Right lobe of liver (tissue), 6 donors: ENCODE results near the gene HAUS6. TPM values are rescaled to one million over a fixed set of nuclear protein-coding genes. Genes with fewer than 3 reads are reported as not detected.
"Not testable (repeated sequence)": the region's sequence is repeated elsewhere in the genome, so short reads cannot be mapped to it uniquely, and the experiment has no call there.

Experiments used
- ATAC-seq, 4 donors: fragments of 200-7000 bp; cut with Tn5 transposase; one replicate each; pipeline ENCODE4 v1.9.1; 2020; ENCODE audit warnings: mild to moderate bottlenecking in 4 of 4, moderate library complexity in 4 of 4
- DNase-seq, 3 donors: peaks; one replicate each; pipeline ENCODE4 v3.0.0-alpha.2; 2020
- H3K27ac ChIP-seq, 3 donors: fragments of 200-600 bp; one replicate each; pipeline ENCODE4 v1.8.0; 2022
- H3K27me3 ChIP-seq, 2 donors: fragments of 200-600 bp; one replicate each; pipeline ENCODE4 v1.8.0; 2022
- H3K36me3 ChIP-seq, 4 donors: fragments of 200-600 bp; sonication (generic) in 1 of 4; one replicate each; pipeline versions ENCODE4 v1.5.1 to v1.8.0; 2017 to 2022; ENCODE audit warnings: control low read depth in 1 of 4
- H3K4me1 ChIP-seq, 4 donors: fragments of 200-600 bp; sonication (generic) in 1 of 4; one replicate each; pipeline versions ENCODE4 v1.5.1 to v1.8.0; 2017 to 2022; ENCODE audit warnings: control low read depth in 1 of 4
- H3K4me3 ChIP-seq, 3 donors: fragments of 200-600 bp; one replicate each; pipeline ENCODE4 v1.8.0; 2022
- H3K9me3 ChIP-seq, 4 donors: fragments of 200-600 bp; sonication (generic) in 1 of 4; one replicate each; pipeline versions ENCODE4 v1.5.1 to v1.8.0; 2017 to 2022; ENCODE audit warnings: control low read depth in 1 of 4
- CTCF ChIP-seq, 4 donors: fragments of 200-600 bp in 3 of 4; fragments of 450-650 bp in 1 of 4; IDR thresholded peaks; one replicate each; pipeline versions ENCODE4 v1.5.1 to v1.8.0; 2016 to 2022; ENCODE audit warnings: antibody characterized with exemption in 4 of 4, mild to moderate bottlenecking in 2 of 4
- POLR2A ChIP-seq: fragments of 450-650 bp; IDR thresholded peaks from one replicate; pipeline ENCODE4 v1.6.1; 2017; ENCODE audit warnings: antibody characterized with exemption, mild to moderate bottlenecking
- whole genome bisulfite sequencing: methylation state at CpG from one replicate; pipeline ENCODE4 v1.1.6; 2018; ENCODE audit warnings: low coverage, low lambda C conversion rate; ENCODE audit not compliant: insufficient coverage; ENCODE audit errors: missing lambda C conversion rate; 5-methylcytosine and 5-hydroxymethylcytosine counted together
- intact Hi-C, 2 donors: fragments of 100-400 bp; cut with DNase I; formaldehyde crosslinking; loops; one replicate each; pipeline versions ENCODE4 v1.11.2 to v1.14.1; 2022
- total RNA-seq, 6 experiments: library from RNA; depleted of rRNA in 2 of 6; stranded (reverse); fragments of >200 nt in 2 of 6; fragmentation: NEBNext Ultra II Directional in 3 of 6; extraction: Animal tissue kit (Norgen Biotek cat#: 25700) in 3 of 6; gene quantifications; one replicate each; pipeline versions ENCODE4 v1.1.0 to v1.2.4, GENCODE V29; 2016 to 2023
- donor health status: DM: no; HTN: yes; CAD: no.
- donor health status: DM: no; HTN: no; CAD: no.
- donor health status: DM: no; HTN: no; CAD: no.
- donor health status: DM: no; HTN: yes; CAD: no.
- donor health status: DM: no; HTN: yes; CAD: no.

The HAUS6 gene
- total RNA-seq, 6 experiments from 2014 or later = 2.9 to 8.1 (median 4.3) TPM

GRCh38 chr9:19114680-19115270, 12.1 kb upstream of the HAUS6 start:
- intact Hi-C loops = no loop called here
- peaks cover 7 to 48% (median 38%) of the 10 kb centered on the region in 4 donors for H3K36me3 ChIP-seq
- TF ChIP-seq CTCF (IDR thresholded peaks at IDR 0.05) (no peak), POLR2A (peak; percentile 86)
- no peak overlapping the region for H3K4me3 ChIP-seq
- DNase-seq = no peak
- H3K4me1 ChIP-seq = peaks cover 0 to 12% (median 6%) of the 10 kb centered on the region in 4 donors
- peak overlapping the region in 1 of 3 donors; percentile 37 for H3K27ac ChIP-seq
- H3K9me3 ChIP-seq = no peaks in the 10 kb centered on the region
- WGBS = 79% methylated on average over 3 of the region's 3 CpGs
- peak in 2 of 4 donors; percentile 2 to 6 for ATAC-seq
- H3K27me3 ChIP-seq = no peaks in the 10 kb centered on the region

- intact Hi-C loops = no loop called here
- peak in 1 of 3 donors; percentile 39 for DNase-seq
Measured at GRCh38 chr9:19113964-19114679, 11.4 kb upstream of the HAUS6 start.

GRCh38 chr9:19113064-19113611, 10.4 kb upstream of the HAUS6 start:
- ATAC-seq = peak in 2 of 4 donors; percentile 5 to 20
- H3K27me3 ChIP-seq, H3K4me1 ChIP-seq, H3K27ac ChIP-seq, H3K4me3 ChIP-seq, intact Hi-C loops, DNase-seq, H3K9me3 ChIP-seq: not testable (repeated sequence)
- peaks cover 7 to 32% (median 24%) of the 10 kb centered on the region in 4 donors for H3K36me3 ChIP-seq
- 59% methylated on average over 7 of the region's 7 CpGs for WGBS
- TF ChIP-seq POLR2A = peak; percentile 73

More at GRCh38 chr9:19113964-19114679, 11.4 kb upstream of the HAUS6 start:
- Histone ChIP-seq H3K9me3 (no peaks in the 10 kb centered on the region), H3K4me1 (peaks cover 0 to 7% (median 3%) of the 10 kb centered on the region in 4 donors), H3K36me3 (peaks cover 7 to 42% (median 32%) of the 10 kb centered on the region in 4 donors), H3K27me3 (no peaks in the 10 kb centered on the region), H3K27ac (peak overlapping the region in 1 of 3 donors; percentile 37), H3K4me3 (no peak overlapping the region)
- 32% methylated on average over 12 of the region's 12 CpGs for WGBS
- peak; percentile 19 to 63 (median 48) for ATAC-seq
- TF ChIP-seq CTCF (IDR thresholded peaks at IDR 0.05) (no peak), POLR2A (no peak)

- H3K4me3 ChIP-seq = no peak overlapping the region
- H3K9me3 ChIP-seq = no peaks in the 10 kb centered on the region
- no peak for ATAC-seq
- no peak for DNase-seq
- intact Hi-C loops = no loop called here
- no peaks in the 10 kb centered on the region for H3K27me3 ChIP-seq
- H3K4me1 ChIP-seq = no peaks in the 10 kb centered on the region
- TF ChIP-seq CTCF (IDR thresholded peaks at IDR 0.05) (no peak), POLR2A (no peak)
- no peaks in the 10 kb centered on the region for H3K36me3 ChIP-seq
- no peak overlapping the region for H3K27ac ChIP-seq
Measured at GRCh38 chr9:19108038-19108437, 5.3 kb upstream of the HAUS6 start.
